SU-DHL-6 (cell line): ENCODE measurements around the gene EPS8.

Source experiments
- H2AFZ ChIP-seq: fragments of 200-600 bp; sonication (generic); 2 replicates; pipeline ENCODE4 v1.6.1; 2014; ENCODE audit warnings: low read depth, mild to moderate bottlenecking, moderate library complexity, mixed read lengths, antibody characterized with exemption, low read length; ENCODE audit not compliant: severe bottlenecking
- H3F3A ChIP-seq: fragments of 200-600 bp; shearing (Covaris generic); 2 replicates; pipeline ENCODE4 v1.6.0; 2016; ENCODE audit warnings: antibody characterized with exemption, mild to moderate bottlenecking; ENCODE audit not compliant: insufficient read depth
- H3K27ac ChIP-seq: fragments of 200-600 bp; sonication (generic); 2 replicates; pipeline ENCODE4 v1.5.1; 2016; ENCODE audit warnings: low read depth, mild to moderate bottlenecking, low read length, moderate library complexity, mixed read lengths
- H3K27me3 ChIP-seq: fragments of 200-600 bp; sonication (generic), shearing (Covaris generic); 2 replicates; pipeline ENCODE4 v1.6.0; 2014; ENCODE audit warnings: mild to moderate bottlenecking, low read length
- H3K36me3 ChIP-seq: fragments of 200-600 bp; sonication (generic); 2 replicates; pipeline ENCODE4 v1.6.1; 2014; ENCODE audit warnings: mild to moderate bottlenecking, low read length, mixed read lengths
- H3K4me2 ChIP-seq: fragments of 300-600, 200-600 bp; shearing (Covaris generic), sonication (generic); 2 replicates; pipeline ENCODE4 v1.6.0; 2014; ENCODE audit warnings: low read length, low read depth, mild to moderate bottlenecking; ENCODE audit not compliant: poor library complexity, severe bottlenecking
- H3K4me3 ChIP-seq: fragments of 200-600 bp; sonication (generic); 2 replicates; pipeline ENCODE4 v1.5.1; 2014; ENCODE audit warnings: antibody characterized with exemption, low read length, mild to moderate bottlenecking, mixed read lengths; ENCODE audit not compliant: insufficient read depth, poor library complexity, severe bottlenecking
- H3K79me2 ChIP-seq: fragments of 200-600 bp; sonication (generic); 2 replicates; pipeline ENCODE4 v1.6.1; 2014; ENCODE audit warnings: mild to moderate bottlenecking, low read length, moderate library complexity; ENCODE audit not compliant: insufficient read depth
- H3K9ac ChIP-seq: fragments of 200-600 bp; sonication (generic); 2 replicates; pipeline ENCODE4 v1.7.0; 2014; ENCODE audit warnings: mild to moderate bottlenecking, low read length
- H3K9me2 ChIP-seq: fragments of 200-600 bp; sonication (generic); replicated peaks from 2 replicates; pipeline ENCODE4 v1.6.1; 2014; ENCODE audit warnings: low read length; ENCODE audit not compliant: insufficient read depth
- H3K9me3 ChIP-seq: fragments of 200-600 bp; sonication (generic); 2 replicates; pipeline ENCODE4 v1.6.1; 2014; ENCODE audit warnings: low read length, mixed read lengths; ENCODE audit not compliant: insufficient read depth
- H4K20me1 ChIP-seq: fragments of 200-600 bp; sonication (generic); 2 replicates; pipeline ENCODE4 v1.6.1; 2014; ENCODE audit warnings: low read depth, mild to moderate bottlenecking, antibody characterized with exemption, low read length, moderate library complexity, mixed read lengths
- CTCF ChIP-seq: fragments of 200-600 bp; sonication (generic); IDR thresholded peaks from one replicate; pipeline ENCODE4 v1.5.1; 2017; ENCODE audit warnings: antibody characterized with exemption, mild to moderate bottlenecking, low read length, moderate library complexity; ENCODE audit not compliant: insufficient read depth, poor library complexity, severe bottlenecking
- EZH2phosphoT487 ChIP-seq: fragments of 200-600 bp; sonication (generic), shearing (Covaris generic); conservative IDR thresholded peaks from 2 replicates; pipeline ENCODE4 v1.6.1; 2018; ENCODE audit warnings: mild to moderate bottlenecking, antibody characterized with exemption, low read length, moderate library complexity, mixed read lengths

EPS8 gene

GRCh38 chr12:15823360-15824128 is 34.4 kb upstream of the EPS8 start:
- H3K27me3 ChIP-seq, result no peaks in the 10 kb centered on the region
- no peaks in the 10 kb centered on the region for H4K20me1 ChIP-seq
- no peak overlapping the region for H3K27ac ChIP-seq
- H3K36me3 ChIP-seq, result no peaks in the 10 kb centered on the region
- no peaks in the 10 kb centered on the region for H3F3A ChIP-seq
- no peaks in the 10 kb centered on the region for H3K79me2 ChIP-seq
- no peak overlapping the region for H3K4me2 ChIP-seq
- no peak overlapping the region for H2AFZ ChIP-seq
- H3K9me3 ChIP-seq, result no peaks in the 10 kb centered on the region
- no peaks in the 10 kb centered on the region for H3K9me2 ChIP-seq
- no peak overlapping the region for H3K4me3 ChIP-seq
- TF ChIP-seq EZH2phosphoT487 (no peak), CTCF (no peak)
- H3K9ac ChIP-seq, result no peak overlapping the region

DNA sequence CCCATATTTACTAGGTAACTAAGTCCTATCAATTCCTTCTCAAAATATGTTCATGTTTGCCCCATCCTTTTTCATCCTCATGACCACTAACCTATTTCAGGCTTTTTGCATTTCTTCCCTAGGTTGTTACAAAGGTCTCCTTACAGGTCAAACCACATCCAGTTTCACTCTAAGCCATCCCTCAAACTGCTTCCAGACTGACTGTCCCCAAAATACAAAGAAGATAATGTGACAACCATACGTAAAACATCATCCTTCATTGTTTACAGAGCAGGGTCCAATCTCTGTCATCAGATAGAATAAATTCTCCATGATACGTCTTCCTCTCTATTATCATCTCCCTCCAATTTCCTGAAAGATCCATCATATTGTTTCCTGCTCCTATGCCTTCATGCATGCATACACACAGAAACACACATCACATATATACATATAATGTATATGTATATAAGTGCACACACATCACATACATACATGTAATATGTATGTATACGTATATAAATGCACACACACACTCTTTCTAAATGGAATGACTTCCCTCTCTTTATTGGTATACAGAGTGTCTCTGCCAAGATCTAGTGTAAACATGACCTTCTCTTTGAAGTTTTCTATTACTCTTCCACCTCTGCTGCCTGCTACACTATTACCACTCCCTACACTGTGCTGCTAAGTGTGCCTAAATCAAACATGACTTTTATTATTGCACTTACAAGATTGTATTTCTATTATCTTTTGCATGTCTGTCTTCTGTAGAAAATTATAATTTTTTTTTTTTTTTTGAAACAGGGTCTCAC is 30.7 kb upstream of the EPS8 start:
- Histone ChIP-seq H3K9me2 (no peaks in the 10 kb centered on the region), H3K4me2 (no peak overlapping the region)

DNA sequence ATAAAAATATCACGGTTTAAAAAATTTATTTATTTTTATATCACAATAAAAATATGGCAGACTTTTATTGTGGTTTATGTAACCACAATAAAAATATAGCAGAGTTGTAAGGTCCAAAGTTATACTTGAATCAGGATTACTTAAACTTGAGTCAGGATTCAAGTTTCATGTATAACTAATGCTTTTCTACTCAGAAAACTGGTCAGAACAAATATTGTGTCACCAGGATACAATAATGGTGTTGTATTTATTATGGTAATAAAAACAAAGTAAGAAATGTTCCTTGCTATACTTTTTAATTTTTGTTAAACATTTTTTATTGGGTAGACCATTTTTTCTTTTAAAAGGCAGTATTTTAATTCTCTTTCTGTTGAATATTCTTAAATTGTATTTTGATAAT is 29.2 kb upstream of the EPS8 start:
- Histone ChIP-seq H3K27me3 (no peaks in the 10 kb centered on the region), H3K4me2 (no peak overlapping the region), H3K9me3 (no peaks in the 10 kb centered on the region), H3K27ac (no peak overlapping the region), H4K20me1 (no peaks in the 10 kb centered on the region), H3K36me3 (no peaks in the 10 kb centered on the region), H2AFZ (no peak overlapping the region), H3F3A (no peaks in the 10 kb centered on the region), H3K9ac (no peak overlapping the region), H3K79me2 (no peaks in the 10 kb centered on the region), H3K4me3 (no peak overlapping the region), H3K9me2 (no peaks in the 10 kb centered on the region)
- TF ChIP-seq CTCF (no peak), EZH2phosphoT487 (no peak)

More for the DNA sequence above, 30.7 kb upstream of the EPS8 start:
- TF ChIP-seq CTCF (no peak), EZH2phosphoT487 (no peak)
- Histone ChIP-seq H3K27me3 (no peaks in the 10 kb centered on the region), H3K9me3 (no peaks in the 10 kb centered on the region), H3K27ac (no peak overlapping the region), H4K20me1 (no peaks in the 10 kb centered on the region), H3K9ac (no peak overlapping the region), H3K4me3 (no peak overlapping the region), H3F3A (no peaks in the 10 kb centered on the region), H3K79me2 (no peaks in the 10 kb centered on the region), H2AFZ (no peak overlapping the region), H3K36me3 (no peaks in the 10 kb centered on the region)
